CMK (cell line): ENCODE results near the gene TSPAN16.
A peak's percentile ranks its signal among the peaks of the same experiment; 100 is the strongest.
"Not testable (repeated sequence)": the region's sequence is repeated elsewhere in the genome, so short reads cannot be mapped to it uniquely, and the experiment has no call there.

Experiments used
- DNase-seq: peaks from one replicate; pipeline ENCODE4 v3.0.0-alpha.2; 2010; ENCODE audit warnings: low read depth

TSPAN16 gene

DNA sequence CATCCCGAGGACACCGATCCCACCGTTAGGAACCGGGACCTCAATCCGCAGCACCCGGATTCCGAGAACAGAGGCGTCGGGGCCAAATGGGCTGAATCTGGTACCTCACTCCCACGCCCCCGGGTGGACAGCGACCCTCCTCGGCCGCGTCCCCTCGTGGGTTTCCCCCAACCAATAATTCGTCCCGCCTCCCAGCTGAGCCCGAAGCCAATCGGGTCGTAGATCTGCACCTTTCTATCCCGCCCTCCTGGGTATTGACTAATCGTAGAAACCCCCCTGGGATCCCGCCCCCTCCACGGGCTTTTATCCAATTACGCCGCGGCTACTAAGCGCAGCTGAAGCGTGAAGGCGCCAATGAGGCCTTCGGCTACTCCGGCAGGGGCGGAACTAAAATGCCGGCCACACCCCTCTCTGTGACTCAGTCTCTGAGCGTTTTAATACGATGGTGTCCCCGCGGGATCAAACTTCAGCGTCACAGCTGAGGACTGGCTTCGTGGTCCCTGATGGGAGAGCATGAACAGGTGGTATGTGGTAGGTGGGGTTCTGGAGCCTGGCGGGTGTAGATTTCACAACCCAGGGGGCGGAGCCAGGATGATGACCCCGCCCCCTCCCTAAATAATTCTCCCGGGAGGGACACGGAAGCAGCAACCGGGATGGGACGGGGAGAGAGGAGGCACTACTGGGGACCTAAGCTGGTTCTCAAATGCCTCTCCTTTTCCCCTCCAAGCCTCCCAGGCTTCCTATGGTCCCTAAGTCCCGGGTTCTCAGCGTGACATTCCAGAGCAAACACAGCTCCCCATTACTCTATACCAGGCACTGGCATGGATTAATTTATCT is 50.4 kb downstream of the TSPAN16 start, which contains the start of the genes CCDC159 and TMEM205:
Gene CCDC159, plus strand, starts transcription at position 416 of the 837 bp plus-strand sequence. Its CDS starts 88 bp downstream, at position 504.
Gene TMEM205, minus strand, starts transcription at position 165 of the 837 bp plus-strand sequence. CDS start 649 bp downstream, outside the sequence.
- DNase-seq = peak; percentile 87

DNA sequence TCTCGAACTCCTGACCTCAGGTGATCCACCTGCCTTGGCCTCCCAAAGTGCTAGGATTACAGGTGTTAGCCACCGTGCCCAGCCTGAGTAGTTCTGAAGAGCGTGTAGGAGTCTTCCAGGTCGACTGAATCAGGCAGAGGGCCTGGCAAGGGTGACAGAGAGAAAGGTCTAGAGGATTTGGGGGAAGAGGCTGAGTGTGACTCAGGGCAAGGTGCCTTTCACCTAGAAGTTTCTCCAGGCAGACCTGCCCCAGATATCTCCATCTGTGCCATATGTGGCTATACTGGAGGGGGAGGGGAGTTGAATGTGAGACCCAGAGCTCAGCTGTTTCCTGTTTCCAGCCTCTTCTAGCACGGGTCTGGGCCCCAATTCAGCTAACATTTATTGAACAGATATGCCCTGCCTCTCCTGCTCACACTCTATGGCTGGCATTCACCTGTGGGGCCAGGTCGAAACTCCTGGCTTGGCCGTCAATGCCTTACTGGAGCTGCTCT is 51.6 kb downstream of the TSPAN16 start:
- DNase-seq = no peak

DNA sequence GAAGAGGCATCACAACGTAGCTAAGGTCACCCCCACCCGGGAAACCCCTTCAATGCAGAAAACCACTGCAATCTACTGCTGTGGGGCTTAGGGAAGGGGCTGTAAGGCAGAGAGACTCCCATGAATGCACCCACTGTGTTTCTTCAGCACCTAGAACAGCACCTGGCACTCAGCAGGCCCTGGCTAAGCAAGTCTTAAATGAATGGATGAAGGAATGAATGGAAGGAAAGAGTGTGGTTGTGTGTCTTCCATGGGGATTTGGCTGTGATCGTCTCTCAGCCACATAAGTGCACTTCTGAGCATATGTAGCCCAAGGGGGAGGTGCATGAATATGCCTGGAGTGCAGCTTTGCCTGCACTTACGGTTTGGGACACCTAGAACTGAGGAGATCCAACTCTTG is 53.2 kb downstream of the TSPAN16 start:
- DNase-seq = no peak

DNA sequence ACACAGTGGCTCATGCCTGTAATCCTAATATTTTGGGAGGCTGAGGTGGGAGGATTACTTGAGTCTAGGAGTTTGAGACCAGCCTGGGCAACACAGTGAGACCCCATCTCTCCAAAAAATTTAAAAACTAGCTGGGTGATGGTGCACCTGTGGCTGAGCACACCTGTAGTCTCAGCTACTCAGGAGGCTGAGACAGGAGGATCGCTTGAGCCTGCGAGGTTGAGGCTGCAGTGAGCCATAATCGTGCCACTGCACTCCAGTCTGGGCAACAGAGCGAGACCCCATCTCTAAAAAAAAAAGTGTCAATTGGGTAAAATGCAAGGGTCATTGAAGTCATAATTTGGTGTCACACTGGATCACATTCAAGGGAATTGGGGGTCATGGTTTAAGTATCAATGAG is 58.1 kb downstream of the TSPAN16 start:
- not testable (repeated sequence) for DNase-seq

DNA sequence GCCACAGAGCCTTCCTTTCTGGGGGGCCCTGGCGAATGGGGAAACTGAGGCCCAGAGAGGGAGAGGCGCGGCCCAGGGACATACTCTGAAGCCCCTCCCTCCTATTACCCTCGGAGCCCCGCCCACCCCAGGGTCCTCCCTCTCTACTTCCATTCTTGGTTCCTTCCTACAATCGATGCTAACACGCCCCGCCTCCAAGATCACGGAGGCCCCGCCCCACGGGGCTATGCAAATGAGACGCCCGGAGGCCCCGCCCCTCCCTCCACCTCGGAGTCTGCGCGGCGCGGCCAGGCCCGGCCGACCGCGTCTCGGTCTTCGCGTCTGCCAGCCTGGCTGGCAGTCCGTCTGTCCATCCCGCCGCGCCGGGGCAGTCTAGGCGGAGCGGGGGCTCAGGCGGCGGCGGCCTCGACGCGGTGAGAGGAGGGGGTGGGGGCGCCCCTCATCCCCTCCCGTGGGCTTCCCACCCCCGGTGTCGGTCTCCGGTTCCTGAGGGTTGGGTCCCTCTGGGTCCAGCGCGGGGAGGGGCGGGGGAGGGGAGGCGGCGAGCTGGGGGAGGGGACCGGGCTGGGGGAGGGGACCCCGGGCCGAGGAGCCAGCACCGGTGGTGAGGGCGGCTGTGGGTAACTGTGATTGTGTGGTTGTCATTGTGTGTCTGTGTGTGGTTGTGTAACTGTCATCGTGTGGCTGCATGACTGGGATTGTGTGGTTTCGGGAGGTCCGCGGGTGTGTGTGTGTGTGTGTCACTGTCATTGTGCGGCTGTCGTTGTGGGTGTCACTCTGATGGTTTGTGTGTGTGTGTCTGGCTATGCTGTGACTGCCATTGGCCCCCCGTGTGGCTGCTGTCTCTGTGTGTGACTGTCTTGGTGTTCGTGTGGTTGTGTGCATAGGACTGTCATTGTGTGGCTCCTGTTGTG is 59.5 kb downstream of the TSPAN16 start, which contains the start of gene PLPPR2:
Gene PLPPR2, plus strand, starts transcription at position 273 of the 914 bp plus-strand sequence. CDS start 2,242 bp downstream, outside the sequence.
- DNase-seq = peak; percentile 81

DNA sequence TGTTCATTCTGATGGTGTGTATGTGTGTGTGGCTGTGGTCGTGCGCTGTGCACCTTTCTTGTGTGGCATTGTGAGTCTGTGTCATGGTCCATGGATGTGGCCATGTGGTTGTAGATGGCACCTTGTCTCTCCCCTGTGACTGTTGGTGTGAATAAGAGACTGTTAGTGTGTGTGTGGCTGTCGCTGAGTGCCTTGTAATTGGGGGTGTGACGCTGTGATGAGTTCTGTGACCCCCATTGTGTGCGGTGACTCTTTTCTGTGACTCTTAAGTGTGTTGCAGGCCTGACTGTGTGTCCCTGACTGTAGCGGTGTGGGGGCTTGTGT is 60.1 kb downstream of the TSPAN16 start:
- no peak for DNase-seq

DNA sequence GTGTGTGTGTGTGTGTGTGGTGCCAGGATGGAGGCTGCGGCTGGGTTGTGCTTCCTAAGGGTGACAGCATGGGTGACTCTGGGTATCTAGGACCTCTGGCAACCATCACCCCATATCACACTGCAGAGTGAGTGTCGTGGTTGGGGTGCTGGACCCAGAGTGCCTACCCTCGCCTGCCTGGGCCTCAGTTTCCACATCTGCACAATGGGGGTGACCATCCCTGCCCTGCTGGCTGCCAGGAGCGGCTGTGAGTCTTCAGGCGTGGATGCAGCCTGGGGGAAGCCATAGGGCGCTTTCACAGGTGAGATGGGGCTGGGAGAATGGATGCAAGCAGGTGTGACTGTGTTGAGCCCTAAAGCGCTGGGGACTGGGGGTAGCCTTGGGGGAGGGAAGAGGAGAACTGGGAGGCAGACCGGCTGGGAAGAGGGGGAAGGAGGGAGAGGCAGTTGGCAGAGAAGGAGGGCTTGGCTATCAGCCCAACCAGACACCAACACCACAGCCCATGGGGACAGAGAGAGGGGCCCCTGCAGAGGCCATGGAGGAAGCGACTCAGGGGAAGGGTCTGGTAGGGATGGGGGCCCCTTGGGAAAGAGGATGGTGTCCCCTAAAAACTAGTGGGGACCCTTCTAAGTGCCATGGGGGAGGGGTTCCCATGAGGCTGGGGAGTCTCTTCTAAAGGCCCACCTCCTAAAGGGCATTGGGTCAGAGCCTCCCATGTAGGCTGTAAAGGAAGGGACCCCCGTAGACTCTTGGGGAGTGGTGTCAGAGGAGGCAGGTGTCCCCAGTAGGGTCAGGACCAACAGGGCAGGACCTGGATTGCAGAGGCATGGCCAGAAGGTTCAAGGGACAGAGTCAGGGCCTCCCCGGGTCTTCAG is 61.0 kb downstream of the TSPAN16 start:
- no peak for DNase-seq

DNA sequence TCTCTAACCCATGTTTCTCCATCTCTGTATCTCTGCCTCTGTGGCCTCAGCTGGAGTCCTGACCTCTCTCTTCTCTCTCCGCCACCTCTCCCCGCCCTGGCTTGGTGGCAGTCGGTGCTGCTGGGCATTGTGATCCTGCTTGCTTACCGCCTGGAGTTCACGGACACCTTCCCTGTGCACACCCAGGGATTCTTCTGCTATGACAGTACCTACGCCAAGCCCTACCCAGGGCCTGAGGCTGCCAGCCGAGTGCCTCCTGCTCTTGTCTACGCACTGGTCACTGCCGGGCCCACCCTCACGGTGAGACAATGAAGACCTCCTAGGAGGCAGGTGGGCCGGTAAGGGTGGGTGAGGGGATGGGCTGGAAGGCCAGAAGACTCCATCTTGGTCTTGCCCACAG is 63.5 kb downstream of the TSPAN16 start:
- DNase-seq = no peak

DNA sequence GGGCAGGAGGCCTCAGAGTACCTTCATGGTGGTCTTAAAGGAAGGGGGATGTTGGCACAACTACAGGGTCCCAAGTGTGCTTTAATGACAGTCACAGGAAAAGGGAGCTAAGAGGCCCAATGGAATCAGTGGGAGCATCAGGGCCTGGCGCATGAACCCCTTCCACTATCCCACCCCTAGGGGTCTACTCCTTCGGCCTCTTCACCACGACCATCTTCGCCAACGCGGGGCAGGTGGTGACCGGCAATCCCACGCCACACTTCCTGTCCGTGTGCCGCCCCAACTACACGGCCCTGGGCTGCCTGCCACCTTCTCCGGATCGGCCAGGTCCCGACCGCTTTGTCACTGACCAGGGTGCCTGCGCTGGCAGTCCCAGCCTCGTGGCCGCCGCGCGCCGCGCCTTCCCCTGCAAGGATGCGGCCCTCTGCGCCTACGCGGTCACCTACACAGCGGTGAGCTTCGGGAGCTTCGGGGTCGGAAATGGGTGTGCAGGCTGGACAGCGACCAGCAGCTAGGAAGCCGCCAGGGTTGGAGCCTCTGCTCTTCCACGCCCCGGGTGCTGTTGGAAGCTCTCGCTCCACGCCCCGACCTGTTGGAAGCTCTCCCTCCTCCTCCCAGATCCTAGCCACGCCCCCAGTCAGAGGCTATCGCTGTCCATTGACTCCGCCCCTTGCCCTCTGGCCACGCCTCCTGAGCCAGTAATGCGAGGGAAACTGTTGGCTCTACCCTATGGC is 65.2 kb downstream of the TSPAN16 start:
- DNase-seq = no peak

DNA sequence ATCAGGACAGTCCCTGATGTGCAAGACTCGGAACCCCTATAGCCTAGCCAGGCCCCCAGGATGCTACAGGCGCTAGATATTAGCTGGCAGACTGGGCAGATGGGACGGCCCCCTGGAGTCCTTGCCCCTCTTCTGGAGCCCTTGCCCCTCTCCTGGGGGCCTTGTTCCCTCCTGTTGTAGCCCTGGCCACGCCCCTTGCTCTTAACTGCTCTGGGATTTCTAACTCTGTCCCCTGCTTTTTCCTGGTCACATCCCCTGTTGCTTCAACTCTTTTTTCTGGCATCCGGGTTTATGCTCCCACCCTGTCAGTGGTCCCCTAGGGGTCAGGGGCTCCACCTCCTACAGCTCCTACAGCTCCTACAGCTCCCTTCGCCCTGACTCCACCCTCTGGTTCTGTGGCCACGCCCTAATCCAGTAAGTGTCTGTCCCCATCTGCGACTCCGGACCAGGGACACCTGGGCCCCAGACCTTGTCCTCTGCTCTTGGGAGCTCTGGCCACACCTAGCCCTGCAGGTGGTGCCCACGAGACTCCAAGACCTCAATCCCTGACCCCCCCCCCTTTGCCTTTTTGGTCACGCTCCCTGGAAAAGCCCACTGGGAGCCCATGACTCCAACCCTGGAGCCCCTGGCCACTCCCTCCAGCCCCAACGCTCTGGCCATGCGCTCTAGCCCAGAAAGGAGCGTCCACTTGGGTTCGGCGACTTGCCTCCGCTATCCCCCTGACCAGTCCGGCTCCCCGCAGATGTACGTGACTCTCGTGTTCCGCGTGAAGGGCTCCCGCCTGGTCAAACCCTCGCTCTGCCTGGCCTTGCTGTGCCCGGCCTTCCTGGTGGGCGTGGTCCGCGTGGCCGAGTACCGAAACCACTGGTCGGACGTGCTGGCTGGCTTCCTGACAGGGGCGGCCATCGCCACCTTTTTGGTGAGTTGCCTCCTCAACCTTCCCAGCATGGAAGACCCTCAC is 66.1 kb downstream of the TSPAN16 start:
- no peak for DNase-seq

DNA sequence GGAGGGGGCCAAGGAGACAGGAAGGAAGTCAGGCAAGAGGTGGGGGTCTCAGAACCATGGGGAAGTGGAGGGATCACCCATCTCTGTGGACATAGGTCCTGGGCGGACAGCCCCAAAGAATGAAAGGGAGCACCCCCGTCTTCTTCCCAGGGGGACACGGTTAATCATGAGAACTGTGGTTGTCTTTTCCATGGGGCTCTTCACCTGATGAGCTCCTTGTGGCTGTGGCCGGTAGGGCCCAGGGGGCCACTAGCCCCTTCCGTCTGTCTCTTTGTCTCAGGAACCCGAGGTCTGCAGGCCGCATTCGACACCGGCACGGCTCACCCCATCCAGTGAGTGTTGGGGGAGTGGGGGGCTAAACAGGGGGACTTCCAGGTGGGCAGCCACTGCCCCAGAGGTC is 67.9 kb downstream of the TSPAN16 start:
- no peak for DNase-seq

DNA sequence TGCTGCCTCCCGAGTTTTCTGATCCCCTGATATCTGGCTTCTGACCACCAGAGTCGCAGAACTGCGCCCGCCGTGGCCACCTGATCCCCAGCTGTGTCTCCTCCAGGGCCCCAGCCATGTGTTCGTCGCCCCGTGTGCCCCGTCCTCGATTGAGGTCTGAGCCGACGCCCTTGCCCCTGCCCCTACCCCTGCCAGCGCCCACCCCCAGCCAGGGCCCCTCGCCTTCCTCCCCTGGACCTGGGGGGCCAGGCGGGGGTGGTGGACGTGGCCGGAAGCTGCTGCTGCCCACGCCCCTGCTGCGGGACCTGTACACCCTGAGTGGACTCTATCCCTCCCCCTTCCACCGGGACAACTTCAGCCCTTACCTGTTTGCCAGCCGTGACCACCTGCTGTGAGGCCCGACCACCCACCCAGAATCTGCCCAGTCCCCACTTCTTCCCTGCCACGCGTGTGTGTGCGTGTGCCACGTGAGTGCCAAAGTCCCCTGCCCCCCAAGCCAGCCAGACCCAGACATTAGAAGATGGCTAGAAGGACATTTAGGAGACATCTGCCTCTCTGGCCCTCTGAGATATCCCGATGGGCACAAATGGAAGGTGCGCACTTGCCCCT is 68.4 kb downstream of the TSPAN16 start:
- no peak for DNase-seq

DNA sequence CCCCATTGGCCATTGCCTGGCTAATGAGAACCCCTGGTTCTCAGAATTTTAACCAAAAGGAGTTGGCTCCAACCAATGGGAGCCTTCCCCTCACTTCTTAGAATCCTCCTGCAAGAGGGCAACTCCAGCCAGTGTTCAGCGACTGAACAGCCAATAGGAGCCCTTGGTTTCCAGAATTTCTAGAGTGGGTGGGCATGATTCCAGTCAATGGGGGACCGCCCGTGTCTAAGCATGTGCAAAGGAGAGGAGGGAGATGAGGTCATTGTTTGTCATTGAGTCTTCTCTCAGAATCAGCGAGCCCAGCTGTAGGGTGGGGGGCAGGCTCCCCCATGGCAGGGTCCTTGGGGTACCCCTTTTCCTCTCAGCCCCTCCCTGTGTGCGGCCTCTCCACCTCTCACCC is 69.0 kb downstream of the TSPAN16 start:
- no peak for DNase-seq
